HepG2 (cell line): ENCODE measurements around the gene BICRAL. TPM values are rescaled to one million over a fixed set of nuclear protein-coding genes. Genes with fewer than 3 reads are reported as not detected.

Source experiments
- DRAP1 ChIP-seq: IDR thresholded peaks from 2 replicates; pipeline ENCODE4 v1.6.1; 2016; ENCODE audit warnings: missing genetic modification reagents, missing compliant biosample characterization
- IRF1 ChIP-seq: sonication (generic); formaldehyde crosslinking; IDR thresholded peaks from 2 replicates; pipeline ENCODE4 v1.4.0; 2020; ENCODE audit warnings: low read depth, mild to moderate bottlenecking, missing genetic modification reagents
- KDM4B ChIP-seq: sonication (generic); formaldehyde crosslinking; IDR thresholded peaks from 2 replicates; pipeline ENCODE4 v1.4.0; 2020; ENCODE audit warnings: missing genetic modification reagents
- LBX2 ChIP-seq: sonication (generic); formaldehyde crosslinking; IDR thresholded peaks from 2 replicates; pipeline ENCODE4 v1.5.0; 2020; ENCODE audit warnings: missing genetic modification reagents, mild to moderate bottlenecking, borderline replicate concordance
- MLX ChIP-seq: IDR thresholded peaks from 2 replicates; pipeline ENCODE4 v1.6.1; 2016
- NBN ChIP-seq: fragments of 450-650 bp; conservative IDR thresholded peaks from 2 replicates; pipeline ENCODE4 v1.6.1; 2017
- NCOA5 ChIP-seq: sonication (generic); formaldehyde crosslinking; IDR thresholded peaks from 2 replicates; pipeline ENCODE4 v1.4.0; 2020; ENCODE audit warnings: missing genetic modification reagents
- PCBP2 ChIP-seq: fragments of 200-400 bp; formaldehyde crosslinking; optimal IDR thresholded peaks from 2 replicates; pipeline ENCODE3; 2018; ENCODE audit warnings: low read length, low read depth; ENCODE audit not compliant: poor library complexity, severe bottlenecking
- PHF5A ChIP-seq: IDR thresholded peaks from one replicate; pipeline ENCODE4 v1.6.1; 2018; ENCODE audit warnings: low read depth, missing genetic modification reagents; ENCODE audit not compliant: unreplicated experiment
- RCOR2 ChIP-seq: IDR thresholded peaks from 2 replicates; pipeline ENCODE4 v1.6.1; 2016; ENCODE audit warnings: missing biosample characterization, missing genetic modification reagents
- REL ChIP-seq: sonication (generic); formaldehyde crosslinking; conservative IDR thresholded peaks from 2 replicates; pipeline ENCODE4 v1.8.0; 2022; ENCODE audit warnings: mild to moderate bottlenecking, missing genetic modification reagents, moderate library complexity
- SRF ChIP-seq: IDR thresholded peaks from 2 replicates; pipeline ENCODE4 v1.6.1; 2011; ENCODE audit warnings: mild to moderate bottlenecking, low read depth, low read length, moderate library complexity
- TCF7L2 ChIP-seq: IDR thresholded peaks from 2 replicates; pipeline ENCODE4 v1.6.1; 2011; ENCODE audit warnings: mild to moderate bottlenecking, low read depth, low read length, moderate library complexity
- ZBTB2 ChIP-seq: sonication (generic); formaldehyde crosslinking; IDR thresholded peaks from 2 replicates; pipeline ENCODE4 v1.8.0; 2022; ENCODE audit warnings: low read depth, missing genetic modification reagents
- ZFP90 ChIP-seq: sonication (generic); formaldehyde crosslinking; IDR thresholded peaks from 2 replicates; pipeline ENCODE4 v1.8.0; 2022; ENCODE audit warnings: missing genetic modification reagents, mild to moderate bottlenecking, inconsistent platforms, borderline replicate concordance
- ZNF136 ChIP-seq: sonication (generic); formaldehyde crosslinking; IDR thresholded peaks from 2 replicates; pipeline ENCODE4 v1.8.1; 2022; ENCODE audit warnings: low read depth, mild to moderate bottlenecking, moderate library complexity, missing genetic modification reagents
- ZNF33B ChIP-seq: sonication (generic); formaldehyde crosslinking; IDR thresholded peaks from 2 replicates; pipeline ENCODE4 v1.5.1; 2020; ENCODE audit warnings: mild to moderate bottlenecking, missing genetic modification reagents
- ZNF441 ChIP-seq: sonication (generic); formaldehyde crosslinking; IDR thresholded peaks from 2 replicates; pipeline ENCODE4 v1.7.0; 2021; ENCODE audit warnings: missing genetic modification reagents, borderline replicate concordance
- ZNF460 ChIP-seq: sonication (generic); formaldehyde crosslinking; IDR thresholded peaks from 2 replicates; pipeline ENCODE4 v1.5.1; 2020; ENCODE audit warnings: missing genetic modification reagents, mild to moderate bottlenecking, borderline replicate concordance
- ZNF468 ChIP-seq: sonication (generic); formaldehyde crosslinking; IDR thresholded peaks from 2 replicates; pipeline ENCODE4 v1.8.0; 2022; ENCODE audit warnings: mild to moderate bottlenecking, moderate library complexity, missing genetic modification reagents
- ZNF652 ChIP-seq: IDR thresholded peaks from 2 replicates; pipeline ENCODE4 v1.6.1; 2016; ENCODE audit warnings: low read depth, borderline replicate concordance
- ZNF660 ChIP-seq: sonication (generic); formaldehyde crosslinking; IDR thresholded peaks from 2 replicates; pipeline ENCODE4 v1.5.1; 2020; ENCODE audit warnings: mild to moderate bottlenecking, low read depth, missing genetic modification reagents, borderline replicate concordance
- ZNF781 ChIP-seq: sonication (generic); formaldehyde crosslinking; IDR thresholded peaks from 2 replicates; pipeline ENCODE4 v1.5.1; 2020; ENCODE audit warnings: borderline replicate concordance, mild to moderate bottlenecking, missing genetic modification reagents; ENCODE audit errors: not compliant biosample characterization
- ZNF800 ChIP-seq: sonication (generic); formaldehyde crosslinking; IDR thresholded peaks from 2 replicates; pipeline ENCODE4 v1.4.0; 2020; ENCODE audit warnings: missing genetic modification reagents
- polyA plus RNA-seq, 8 experiments: library from polyadenylated mRNA; depleted of rRNA in 3 of 8; stranded (reverse) in 7 of 8; unstranded in 1 of 8; fragments of >200 nt; fragmentation: Illumina TruSeq in 4 of 8; extraction: Trizol in 4 of 8; gene quantifications; 2 replicates each; pipeline versions ENCODE4 v1.2.1 to v1.2.3, GENCODE V29; 2011 to 2016; ENCODE audit warnings: low read depth in 4 of 8, missing spikeins in 1 of 8, mixed read lengths in 1 of 8; ENCODE audit not compliant: insufficient read depth in 1 of 8
- total RNA-seq, 5 experiments: library from RNA; depleted of rRNA; stranded (reverse); fragments of >200 nt; fragmentation: Illumina TruSeq; extraction: Trizol; gene quantifications; 2 replicates each; pipeline ENCODE4 v1.2.3, GENCODE V29; 2016; ENCODE audit warnings: low read depth in 1 of 5

Gene BICRAL
- total and polyA plus RNA-seq, 2 of the 13 experiments (the other 11 are each of a cell fraction or from before 2014, with no cell fraction given): 5.0 to 13.5 TPM

GRCh38 chr6:42879372-42880239, 97.8 kb downstream of the BICRAL start, which contains the start of gene RPL7L1 (continued):
- peak; percentile 94 for TF ChIP-seq ZNF136 (CRISPR knock-in tag)
- TF ChIP-seq ZBTB2 (CRISPR knock-in tag): peak; percentile 53
- TF ChIP-seq SRF: no peak
- peak; percentile 75; the same call in 1 of the 2 replicates for TF ChIP-seq ZNF652
- TF ChIP-seq MLX (CRISPR knock-in tag): peak; percentile 1; the same call in 1 of the 2 replicates
- no peak for TF ChIP-seq NCOA5 (CRISPR knock-in tag)
- TF ChIP-seq PHF5A (CRISPR knock-in tag): peak; percentile 63
- TF ChIP-seq LBX2 (CRISPR knock-in tag): peak; percentile 33; the same call in 1 of the 2 replicates
- no peak for TF ChIP-seq PCBP2
- peak; percentile 63; the same call in 1 of the 2 replicates for TF ChIP-seq ZNF33B
- TF ChIP-seq ZNF460 (CRISPR knock-in tag): no peak
- peak; percentile 71 for TF ChIP-seq ZNF800 (CRISPR knock-in tag)
- TF ChIP-seq DRAP1: peak; percentile 90; the same call in 1 of the 2 replicates
- TF ChIP-seq ZNF441 (CRISPR knock-in tag): peak; percentile 72
- peak; percentile 84 for TF ChIP-seq IRF1 (CRISPR knock-in tag)
- peak; percentile 87 for TF ChIP-seq ZNF781 (CRISPR knock-in tag)
- 0 out of 2 replicates have a peak, but pooled peaks have one; percentile 73 for TF ChIP-seq NBN
- TF ChIP-seq TCF7L2: no peak
- 0 out of 2 replicates have a peak, but pooled peaks have one; percentile 13 for TF ChIP-seq KDM4B (CRISPR knock-in tag)
- no peak for TF ChIP-seq RCOR2 (CRISPR knock-in tag)
- TF ChIP-seq REL (CRISPR knock-in tag): 0 out of 2 replicates have a peak, but pooled peaks have one; percentile 12
- TF ChIP-seq ZNF468: no peak
- no peak for TF ChIP-seq ZNF660 (CRISPR knock-in tag)
- peak; percentile 90 for TF ChIP-seq ZFP90 (CRISPR knock-in tag)
